Parathyroid adenoma (tissue), 2 donors: ENCODE measurements around the gene LARGE1.
"Not testable (repeated sequence)": the region's sequence is repeated elsewhere in the genome, so short reads cannot be mapped to it uniquely, and the experiment has no call there.

Experiments used
- H2AFZ ChIP-seq: fragments of 300-600 bp; sonication (generic); one replicate; pipeline ENCODE4 v1.7.0; 2017; ENCODE audit warnings: antibody characterized with exemption, mild to moderate bottlenecking
- H3K27ac ChIP-seq: fragments of 300-600 bp; sonication (generic); one replicate; pipeline ENCODE4 v1.7.0; 2017
- H3K27me3 ChIP-seq: fragments of 300-600 bp; sonication (generic); one replicate; pipeline ENCODE4 v1.7.0; 2017; ENCODE audit warnings: low read length; ENCODE audit not compliant: control insufficient read depth, insufficient read depth
- H3K36me3 ChIP-seq: fragments of 300-600 bp; sonication (generic); one replicate; pipeline ENCODE4 v1.7.0; 2017; ENCODE audit warnings: low read length; ENCODE audit not compliant: control insufficient read depth, insufficient read depth
- H3K4me1 ChIP-seq: fragments of 300-600 bp; sonication (generic); one replicate; pipeline ENCODE4 v1.7.0; 2017; ENCODE audit warnings: control low read depth
- H3K4me2 ChIP-seq: fragments of 300-600 bp; sonication (generic); one replicate; pipeline ENCODE4 v1.7.0; 2017; ENCODE audit warnings: low read length
- H3K4me3 ChIP-seq: fragments of 300-600 bp; sonication (generic); one replicate; pipeline ENCODE4 v1.7.0; 2017; ENCODE audit warnings: low read depth, low read length
- H3K79me2 ChIP-seq: fragments of 300-600 bp; sonication (generic); one replicate; pipeline ENCODE4 v1.7.0; 2017; ENCODE audit warnings: control low read depth
- H3K9ac ChIP-seq: fragments of 300-600 bp; sonication (generic); one replicate; pipeline ENCODE4 v1.7.0; 2017; ENCODE audit warnings: mild to moderate bottlenecking
- H3K9me3 ChIP-seq: fragments of 300-600 bp; sonication (generic); one replicate; pipeline ENCODE4 v1.7.0; 2017; ENCODE audit warnings: low read length; ENCODE audit not compliant: control insufficient read depth
- TF ChIP-seq, protein P1 (sequence below): fragments of 300-600 bp; sonication (generic); IDR thresholded peaks from one replicate; pipeline ENCODE4 v1.7.0; 2017; ENCODE audit warnings: antibody characterized with exemption, mild to moderate bottlenecking
- donor health status: primary hyperparathyroidism.

LARGE1 gene

GRCh38 chr22:33381531-33382406, 538.5 kb downstream of the LARGE1 start:
- no peak overlapping the region for H3K9ac ChIP-seq
- H3K79me2 ChIP-seq, result no peaks in the 10 kb centered on the region
- H3K27ac ChIP-seq, result no peak overlapping the region
- no peak overlapping the region for H3K4me3 ChIP-seq
- no peaks in the 10 kb centered on the region for H3K27me3 ChIP-seq
- no peak overlapping the region for H2AFZ ChIP-seq
- no peaks in the 10 kb centered on the region for H3K9me3 ChIP-seq
- no peak overlapping the region for H3K4me2 ChIP-seq
- TF ChIP-seq, protein P1, sequence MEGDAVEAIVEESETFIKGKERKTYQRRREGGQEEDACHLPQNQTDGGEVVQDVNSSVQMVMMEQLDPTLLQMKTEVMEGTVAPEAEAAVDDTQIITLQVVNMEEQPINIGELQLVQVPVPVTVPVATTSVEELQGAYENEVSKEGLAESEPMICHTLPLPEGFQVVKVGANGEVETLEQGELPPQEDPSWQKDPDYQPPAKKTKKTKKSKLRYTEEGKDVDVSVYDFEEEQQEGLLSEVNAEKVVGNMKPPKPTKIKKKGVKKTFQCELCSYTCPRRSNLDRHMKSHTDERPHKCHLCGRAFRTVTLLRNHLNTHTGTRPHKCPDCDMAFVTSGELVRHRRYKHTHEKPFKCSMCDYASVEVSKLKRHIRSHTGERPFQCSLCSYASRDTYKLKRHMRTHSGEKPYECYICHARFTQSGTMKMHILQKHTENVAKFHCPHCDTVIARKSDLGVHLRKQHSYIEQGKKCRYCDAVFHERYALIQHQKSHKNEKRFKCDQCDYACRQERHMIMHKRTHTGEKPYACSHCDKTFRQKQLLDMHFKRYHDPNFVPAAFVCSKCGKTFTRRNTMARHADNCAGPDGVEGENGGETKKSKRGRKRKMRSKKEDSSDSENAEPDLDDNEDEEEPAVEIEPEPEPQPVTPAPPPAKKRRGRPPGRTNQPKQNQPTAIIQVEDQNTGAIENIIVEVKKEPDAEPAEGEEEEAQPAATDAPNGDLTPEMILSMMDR, result no peak
- no peaks in the 10 kb centered on the region for H3K4me1 ChIP-seq
- no peaks in the 10 kb centered on the region for H3K36me3 ChIP-seq

DNA sequence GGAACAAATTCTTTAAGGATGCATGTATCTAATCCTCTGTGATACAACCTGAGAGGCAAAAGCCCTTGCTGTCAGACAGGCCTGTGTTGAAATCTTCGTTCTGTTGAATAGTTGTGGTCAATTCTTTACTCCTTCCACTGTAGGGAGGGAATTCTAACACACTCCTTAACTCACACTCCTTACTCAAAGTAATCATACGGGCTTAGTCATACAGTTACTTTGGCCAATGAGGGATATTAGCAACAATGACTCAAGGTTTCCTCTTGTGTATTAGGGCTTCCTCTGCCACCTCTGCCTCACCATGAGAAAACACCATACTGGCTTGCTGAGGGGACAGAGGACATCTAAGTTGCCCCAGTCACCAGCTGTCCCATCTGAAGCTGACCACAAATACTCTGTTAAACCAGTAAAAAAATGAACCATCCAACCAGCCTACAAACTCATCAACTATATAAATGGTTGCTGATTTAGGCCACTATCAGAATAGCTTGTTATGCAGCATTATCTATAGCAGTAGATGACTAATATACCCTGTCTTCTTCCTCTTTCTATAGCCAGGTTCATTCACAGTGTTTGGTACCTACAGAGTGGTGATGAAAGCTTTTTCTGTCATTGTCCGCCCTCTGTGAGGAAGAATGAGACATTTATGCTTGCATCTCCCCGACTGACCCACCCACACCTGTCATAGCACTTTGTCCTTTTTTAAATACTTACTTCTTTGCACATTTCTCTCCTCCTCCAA, 539.3 kb downstream of the LARGE1 start:
- Histone ChIP-seq H3K4me2 (no peak overlapping the region), H3K4me3 (no peak overlapping the region), H3K9me3 (no peaks in the 10 kb centered on the region), H3K27ac (no peak overlapping the region), H3K9ac (no peak overlapping the region), H3K79me2 (no peaks in the 10 kb centered on the region), H2AFZ (no peak overlapping the region), H3K4me1 (no peaks in the 10 kb centered on the region), H3K36me3 (no peaks in the 10 kb centered on the region), H3K27me3 (no peaks in the 10 kb centered on the region)
- TF ChIP-seq, protein P1, result no peak

- H3K4me3 ChIP-seq, result no peak overlapping the region
- H3K4me2 ChIP-seq, result no peak overlapping the region
- no peaks in the 10 kb centered on the region for H3K9me3 ChIP-seq
- no peak overlapping the region for H3K27ac ChIP-seq
- no peak overlapping the region for H3K9ac ChIP-seq
- no peaks in the 10 kb centered on the region for H3K79me2 ChIP-seq
- H3K27me3 ChIP-seq, result no peaks in the 10 kb centered on the region
- no peak overlapping the region for H2AFZ ChIP-seq
- H3K4me1 ChIP-seq, result no peaks in the 10 kb centered on the region
- no peaks in the 10 kb centered on the region for H3K36me3 ChIP-seq
- TF ChIP-seq, protein P1, result no peak
These were observed 540.4 kb downstream of the LARGE1 start for GRCh38 chr22:33379836-33380235.

GRCh38 chr22:33372875-33373274, 547.4 kb downstream of the LARGE1 start:
- Histone ChIP-seq H2AFZ (no peak overlapping the region), H3K36me3 (no peaks in the 10 kb centered on the region), H3K9me3 (no peaks in the 10 kb centered on the region), H3K4me2 (no peak overlapping the region), H3K4me1 (no peaks in the 10 kb centered on the region), H3K27ac (no peak overlapping the region), H3K9ac (no peak overlapping the region), H3K27me3 (no peaks in the 10 kb centered on the region), H3K4me3 (no peak overlapping the region), H3K79me2 (no peaks in the 10 kb centered on the region)
- TF ChIP-seq, protein P1, result no peak

DNA sequence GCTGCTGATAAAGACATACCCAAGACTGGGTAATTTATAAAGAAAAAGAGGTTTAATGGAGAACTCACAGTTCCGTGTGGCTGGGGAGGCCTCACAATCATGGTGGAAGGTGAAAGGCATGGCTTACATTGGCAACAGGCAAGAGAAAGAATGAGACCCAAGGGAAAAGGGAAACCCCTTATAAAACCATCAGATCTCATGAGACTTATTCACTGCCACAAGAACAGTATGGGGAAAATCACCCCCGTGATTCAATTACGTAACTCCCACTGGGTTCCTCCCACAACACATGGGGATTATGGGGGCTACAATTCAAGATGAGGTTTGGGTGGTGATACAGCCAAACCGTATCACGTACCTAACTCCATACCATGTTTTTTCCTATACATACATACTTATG, 557.0 kb downstream of the LARGE1 start:
- H3K9me3 ChIP-seq, H3K27me3 ChIP-seq, H3K4me2 ChIP-seq, H3K4me1 ChIP-seq, H3K36me3 ChIP-seq, H2AFZ ChIP-seq, H3K4me3 ChIP-seq, H3K79me2 ChIP-seq, H3K9ac ChIP-seq, H3K27ac ChIP-seq: not testable (repeated sequence)
